Measurements from ENCODE around the gene CYP2C18. TPM values are rescaled to one million over a fixed set of nuclear protein-coding genes. Genes with fewer than 3 reads are reported as not detected.

CYP2C18 gene
- polyA plus RNA-seq, 1 donor from 2014 or later: not detected

- H3K4me3 ChIP-seq (ENCODE audit: low read length): no peak overlapping the region
- no peaks in the 10 kb centered on the region for H3K9me3 ChIP-seq (ENCODE audit: low read length)
- H3K9me2 ChIP-seq (ENCODE audit: insufficient read depth, low read length): no peaks in the 10 kb centered on the region
- no peak overlapping the region for H3K9ac ChIP-seq (ENCODE audit: low read length)
- no peaks in the 10 kb centered on the region for H3K79me2 ChIP-seq (replicated peaks; ENCODE audit: insufficient read depth, low read length)
- H4K20me1 ChIP-seq (ENCODE audit: insufficient read depth): no peaks in the 10 kb centered on the region
- H3K4me2 ChIP-seq (ENCODE audit: low read length): no peak overlapping the region
- H3K27me3 ChIP-seq (ENCODE audit: insufficient read depth, low read depth, low read length): no peaks in the 10 kb centered on the region
- no peak overlapping the region for H3K27ac ChIP-seq (ENCODE audit: low read length)
- H3F3A ChIP-seq (ENCODE audit: insufficient read depth, low read length, poor library complexity, severe bottlenecking): no peaks in the 10 kb centered on the region
- TF ChIP-seq EP300 (conservative IDR thresholded peaks at IDR 0.05; ENCODE audit: poor library complexity, severe bottlenecking): no peak
- TF ChIP-seq RAD21 (conservative IDR thresholded peaks at IDR 0.05): no peak
- no peak for TF ChIP-seq MXI1 (conservative IDR thresholded peaks at IDR 0.05; ENCODE audit: poor library complexity, severe bottlenecking)
- H2AFZ ChIP-seq (ENCODE audit: low read depth, low read length): no peak overlapping the region
- no peaks in the 10 kb centered on the region for H3K36me3 ChIP-seq (ENCODE audit: insufficient read depth, low read length)
These were observed 74.4 kb downstream of the CYP2C18 start for GRCh38 chr10:94757916-94758315.

GRCh38 chr10:94760586-94761178, 77.2 kb downstream of the CYP2C18 start:
- Histone ChIP-seq H4K20me1 (ENCODE audit: insufficient read depth) (no peaks in the 10 kb centered on the region), H3K27ac (ENCODE audit: low read length) (no peak overlapping the region), H3K4me3 (ENCODE audit: low read length) (no peak overlapping the region), H3F3A (ENCODE audit: insufficient read depth, low read length, poor library complexity, severe bottlenecking) (no peaks in the 10 kb centered on the region), H3K9me3 (ENCODE audit: low read length) (no peaks in the 10 kb centered on the region), H3K27me3 (ENCODE audit: insufficient read depth, low read depth, low read length) (no peaks in the 10 kb centered on the region), H3K4me2 (ENCODE audit: low read length) (no peak overlapping the region), H3K9me2 (ENCODE audit: insufficient read depth, low read length) (no peaks in the 10 kb centered on the region), H3K79me2 (replicated peaks; ENCODE audit: insufficient read depth, low read length) (no peaks in the 10 kb centered on the region), H3K36me3 (ENCODE audit: insufficient read depth, low read length) (no peaks in the 10 kb centered on the region), H3K9ac (ENCODE audit: low read length) (no peak overlapping the region), H2AFZ (ENCODE audit: low read depth, low read length) (no peak overlapping the region)
- TF ChIP-seq RAD21 (conservative IDR thresholded peaks at IDR 0.05): no peak
- no peak for TF ChIP-seq TAF1 (IDR thresholded peaks at IDR 0.05; ENCODE audit: low read depth)
- no peak for TF ChIP-seq REST (IDR thresholded peaks at IDR 0.05; ENCODE audit: borderline replicate concordance)
- TF ChIP-seq CTCF (IDR thresholded peaks at IDR 0.05; ENCODE audit: poor library complexity, severe bottlenecking): no peak
- TF ChIP-seq EZH2 (IDR thresholded peaks at IDR 0.05; ENCODE audit: borderline replicate concordance, insufficient read depth, low read length, poor library complexity, severe bottlenecking): no peak
- TF ChIP-seq EP300 (conservative IDR thresholded peaks at IDR 0.05; ENCODE audit: poor library complexity, severe bottlenecking): no peak
- no peak for TF ChIP-seq MXI1 (conservative IDR thresholded peaks at IDR 0.05; ENCODE audit: poor library complexity, severe bottlenecking)
- no peak for TF ChIP-seq POLR2AphosphoS5 (IDR thresholded peaks at IDR 0.05)
- no peak for TF ChIP-seq SMC3 (conservative IDR thresholded peaks at IDR 0.05; ENCODE audit: poor library complexity)
